Activated naive CD8-positive, alpha-beta T cell (primary cell): ENCODE measurements around the gene MEF2C.

Experiments
- H3K27ac Mint-ChIP-seq: one replicate; pipeline ENCODE4 v1.8.0; 2021; ENCODE audit warnings: mixed read lengths
- H3K27me3 Mint-ChIP-seq: one replicate; pipeline ENCODE4 v1.8.0; 2021; ENCODE audit warnings: mixed read lengths
- H3K36me3 Mint-ChIP-seq: one replicate; pipeline ENCODE4 v1.8.0; 2021; ENCODE audit warnings: mixed read lengths
- H3K4me1 Mint-ChIP-seq: one replicate; pipeline ENCODE4 v1.8.0; 2021; ENCODE audit warnings: low read depth, mixed read lengths
- H3K4me3 Mint-ChIP-seq: one replicate; pipeline ENCODE4 v1.8.0; 2021; ENCODE audit warnings: mild to moderate bottlenecking, mixed read lengths
- H3K9me3 Mint-ChIP-seq: one replicate; pipeline ENCODE4 v1.8.0; 2021; ENCODE audit warnings: low read depth, mixed read lengths

The MEF2C gene

DNA sequence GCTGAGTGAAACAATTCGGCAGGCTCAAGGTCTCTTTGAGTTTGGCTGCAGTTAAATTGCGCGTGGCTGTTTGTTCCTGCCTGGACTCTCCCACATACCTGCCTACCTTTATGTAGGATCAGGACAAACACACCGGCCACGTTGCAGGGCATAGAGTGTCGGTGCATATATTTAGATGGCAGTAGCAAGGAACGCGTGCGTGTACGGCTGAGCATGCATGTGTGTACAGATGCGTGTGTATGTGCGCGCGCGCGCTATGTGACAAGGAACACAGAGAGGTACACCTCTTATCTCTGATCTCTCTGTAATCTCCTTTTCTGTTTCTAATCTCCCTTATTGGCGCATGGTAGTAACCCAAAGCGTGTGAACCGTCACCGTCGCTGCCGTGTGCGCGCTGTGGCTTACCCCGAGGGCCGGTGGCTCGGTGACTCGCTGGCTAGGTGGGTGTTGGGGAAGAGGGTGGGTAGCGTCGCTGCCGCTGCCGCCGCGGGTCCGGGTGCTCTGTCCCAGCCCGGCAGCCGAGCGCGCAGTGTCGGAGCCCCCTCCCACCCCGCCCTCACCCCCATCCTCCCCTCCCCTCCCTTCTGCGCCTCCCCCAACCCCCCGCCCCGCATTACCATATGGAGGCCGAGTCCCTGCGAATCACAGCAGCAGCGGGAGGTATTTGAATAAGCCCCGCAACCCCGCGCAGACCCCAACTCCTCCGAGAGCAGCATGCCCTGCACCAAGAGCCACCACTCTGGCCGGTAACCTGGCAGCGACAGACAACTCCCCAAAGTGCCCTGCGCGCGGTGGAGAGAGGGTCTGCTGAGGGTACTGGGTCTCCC, 204.8 kb downstream of the MEF2C start:
- Mint-ChIP-seq H3K4me1 (peaks cover 28% of the 10 kb centered on the region), H3K4me3 (peak overlapping the region; percentile 20), H3K27ac (no peak overlapping the region), H3K27me3 (peaks cover 56% of the 10 kb centered on the region), H3K9me3 (peaks cover 13% of the 10 kb centered on the region), H3K36me3 (peaks cover 5% of the 10 kb centered on the region)

DNA sequence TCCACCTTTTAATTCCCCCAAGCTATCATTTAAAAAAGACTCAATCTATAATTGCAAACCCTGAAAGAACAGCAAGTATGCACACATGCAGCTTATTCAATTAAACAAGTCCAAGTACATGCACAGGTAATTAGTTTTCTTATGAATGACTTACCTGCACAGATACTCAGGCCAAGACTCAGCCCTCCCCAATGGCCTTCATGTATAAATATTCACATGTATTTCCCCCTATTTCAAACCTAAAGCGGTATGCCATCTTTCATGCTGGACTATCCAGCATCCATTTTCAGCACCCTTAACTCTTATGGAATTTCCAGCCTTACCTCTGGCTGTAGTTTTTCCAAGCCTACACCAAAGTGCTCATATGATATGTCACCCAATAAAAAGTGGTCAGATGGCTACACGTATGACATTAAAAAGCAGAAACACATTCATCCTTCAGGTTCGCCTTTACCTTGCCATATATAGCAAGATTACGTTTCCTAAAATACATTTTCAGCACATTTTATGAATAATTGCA, 205.5 kb downstream of the MEF2C start:
- Mint-ChIP-seq H3K4me1 (peaks cover 28% of the 10 kb centered on the region), H3K36me3 (peaks cover 5% of the 10 kb centered on the region), H3K9me3 (peaks cover 13% of the 10 kb centered on the region), H3K27me3 (peaks cover 53% of the 10 kb centered on the region), H3K4me3 (no peak overlapping the region), H3K27ac (no peak overlapping the region)

DNA sequence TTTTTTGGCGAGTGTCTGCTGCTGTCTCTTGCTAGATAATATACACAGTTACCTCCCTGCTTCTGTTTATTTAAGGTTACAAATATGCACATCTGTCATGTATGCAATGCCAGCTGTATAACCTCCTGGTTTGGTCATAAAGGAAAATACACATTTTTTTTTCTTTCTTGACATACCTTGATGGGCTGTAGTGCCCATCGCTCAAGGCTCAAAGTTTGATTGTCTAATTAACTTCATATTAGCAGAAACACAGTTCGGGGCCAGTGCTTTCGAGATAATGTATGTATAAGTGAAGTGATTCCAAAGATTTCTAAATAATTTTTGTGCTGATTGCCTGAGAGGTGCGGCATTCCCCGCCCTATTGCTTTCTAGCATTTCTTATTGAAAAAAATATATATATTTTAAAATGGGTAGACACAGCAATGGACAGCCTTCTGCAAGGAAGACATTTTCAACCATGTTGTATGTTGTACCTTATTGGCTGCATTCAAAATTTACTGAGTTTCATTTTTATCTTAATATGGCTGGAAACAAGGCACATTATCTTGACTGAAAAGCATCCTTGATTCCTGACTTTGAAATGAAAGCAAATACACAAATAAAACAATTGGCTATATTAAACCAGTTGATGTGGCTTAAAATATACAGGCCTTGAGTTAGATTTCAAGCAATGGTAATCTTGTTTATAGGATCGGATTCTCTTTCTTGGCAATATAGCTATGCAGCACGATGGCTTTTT, 206.2 kb downstream of the MEF2C start:
- H3K27me3 Mint-ChIP-seq: peaks cover 57% of the 10 kb centered on the region
- peak overlapping the region; percentile 62 for H3K4me3 Mint-ChIP-seq
- peaks cover 5% of the 10 kb centered on the region for H3K36me3 Mint-ChIP-seq
- peak overlapping the region; percentile 46 for H3K27ac Mint-ChIP-seq
- peaks cover 13% of the 10 kb centered on the region for H3K9me3 Mint-ChIP-seq
- peaks cover 28% of the 10 kb centered on the region for H3K4me1 Mint-ChIP-seq

DNA sequence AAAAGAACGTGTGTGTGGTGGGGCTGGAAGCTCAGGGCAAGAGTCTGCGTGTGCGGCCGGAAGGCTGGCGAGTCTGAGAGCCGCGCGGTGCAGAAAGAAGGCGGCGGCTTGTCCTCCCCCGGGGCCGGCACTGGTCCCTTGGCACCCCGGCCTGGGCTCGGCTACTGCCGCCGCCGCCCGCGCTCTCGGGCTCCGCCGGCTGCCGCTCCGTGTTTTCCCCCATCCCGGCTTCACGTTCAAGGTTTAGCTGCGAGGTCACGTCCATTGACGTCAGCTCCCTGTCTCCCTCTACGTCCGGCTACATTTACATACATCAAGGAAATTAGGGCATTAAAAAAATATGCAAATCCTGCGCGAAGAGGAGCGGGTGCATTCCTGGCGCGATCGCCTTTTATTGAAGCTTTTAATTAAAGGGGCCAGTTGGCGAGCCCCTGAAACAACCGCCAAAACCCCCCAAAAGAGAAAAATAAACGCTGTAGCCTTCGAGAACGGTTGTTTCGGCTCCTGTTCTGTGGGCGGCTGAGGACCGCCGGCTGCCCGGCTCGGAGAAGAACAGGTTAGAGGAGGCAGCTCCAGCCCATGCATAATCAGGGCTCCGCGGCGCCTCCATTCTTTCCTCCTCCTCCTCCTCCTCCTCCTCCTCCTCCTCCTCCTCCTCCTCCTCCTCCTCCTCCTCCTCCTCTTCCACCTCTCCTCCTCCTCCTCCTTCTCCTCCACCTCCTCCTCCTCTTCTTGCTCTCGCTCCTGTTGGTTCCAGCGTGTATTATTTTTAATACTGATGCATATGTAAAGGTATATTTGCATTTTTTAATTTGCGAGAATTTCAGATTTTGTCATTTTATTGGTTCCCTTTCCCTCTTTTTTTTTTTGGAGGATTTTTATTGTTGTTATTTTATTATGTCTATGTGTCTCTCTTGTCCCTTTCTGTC, 207.0 kb downstream of the MEF2C start:
- Mint-ChIP-seq H3K36me3 (peaks cover 5% of the 10 kb centered on the region), H3K4me3 (peak overlapping the region; percentile 83), H3K4me1 (peaks cover 28% of the 10 kb centered on the region), H3K27me3 (peaks cover 58% of the 10 kb centered on the region), H3K9me3 (peaks cover 13% of the 10 kb centered on the region), H3K27ac (peak overlapping the region; percentile 46)

DNA sequence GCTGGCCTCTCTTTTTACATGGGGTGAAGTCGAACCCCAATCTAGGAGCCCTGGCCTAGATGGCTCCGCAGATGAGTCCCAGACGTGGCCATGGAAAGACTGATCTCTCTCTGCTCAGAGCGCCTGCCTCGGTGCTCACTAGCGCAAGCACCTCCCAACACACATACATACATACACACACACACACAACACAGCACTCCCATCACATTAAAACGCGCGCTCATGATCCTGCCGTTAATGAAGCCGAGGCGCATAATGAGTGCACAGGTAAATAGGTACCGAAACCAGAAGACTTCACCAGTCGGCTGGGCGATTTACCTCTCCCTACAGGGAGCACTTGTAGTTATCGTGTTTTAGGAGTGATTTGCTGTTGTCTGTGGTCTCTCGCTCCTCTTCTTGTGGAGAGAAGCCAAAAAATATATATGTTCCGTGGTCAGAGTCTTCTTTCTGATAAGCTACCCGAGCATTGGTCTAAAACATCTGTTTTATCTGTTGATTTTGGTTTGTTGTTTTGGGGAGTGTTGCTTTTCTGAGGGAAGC, 207.7 kb downstream of the MEF2C start:
- H3K27ac Mint-ChIP-seq: peak overlapping the region; percentile 55
- H3K27me3 Mint-ChIP-seq: peaks cover 59% of the 10 kb centered on the region

DNA sequence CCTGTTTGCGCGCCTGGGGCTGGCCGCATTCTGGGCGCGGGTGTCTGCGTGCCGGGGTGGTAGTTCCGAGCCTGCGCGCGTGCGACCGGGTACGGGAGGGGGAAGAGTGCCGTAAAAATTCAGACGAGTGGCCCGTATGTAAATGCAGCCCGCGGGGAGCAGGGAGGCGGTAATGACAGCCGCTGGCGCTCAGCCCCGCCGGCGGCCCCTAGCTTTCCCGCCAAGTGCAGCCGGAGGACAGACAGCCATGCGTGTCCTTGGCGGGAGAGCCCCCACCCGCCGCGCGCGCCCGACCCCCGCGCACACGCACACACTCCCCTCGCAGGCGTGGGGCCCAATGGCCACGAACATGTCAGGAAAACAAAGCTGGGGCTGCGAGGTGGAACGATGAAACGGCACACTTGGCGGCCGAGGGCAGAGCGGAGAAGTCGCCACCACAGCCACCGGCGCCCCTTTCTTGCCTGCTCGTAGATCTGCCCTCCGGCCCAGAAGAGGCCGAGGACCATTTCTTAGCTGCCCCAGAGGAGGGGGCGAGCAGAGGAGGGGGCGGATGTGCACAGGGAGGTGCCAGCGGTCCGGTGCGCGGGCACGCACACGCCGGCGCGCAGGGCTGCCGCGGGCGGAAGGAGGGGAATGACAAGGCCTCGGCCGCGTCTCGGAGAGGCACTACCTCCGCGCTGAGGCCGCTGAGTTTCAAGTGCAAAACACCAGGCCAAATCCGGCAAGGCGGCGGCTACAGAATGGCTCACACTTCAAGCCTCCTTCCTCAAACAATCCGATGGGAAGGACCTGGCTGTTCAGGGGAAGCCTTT, 208.4 kb downstream of the MEF2C start:
- peaks cover 25% of the 10 kb centered on the region for H3K4me1 Mint-ChIP-seq
- no peak overlapping the region for H3K27ac Mint-ChIP-seq
- peaks cover 64% of the 10 kb centered on the region for H3K27me3 Mint-ChIP-seq

More for the DNA sequence above, 207.7 kb downstream of the MEF2C start:
- Mint-ChIP-seq H3K9me3 (peaks cover 13% of the 10 kb centered on the region), H3K4me1 (peaks cover 26% of the 10 kb centered on the region), H3K4me3 (peak overlapping the region; percentile 83), H3K36me3 (peaks cover 5% of the 10 kb centered on the region)

DNA sequence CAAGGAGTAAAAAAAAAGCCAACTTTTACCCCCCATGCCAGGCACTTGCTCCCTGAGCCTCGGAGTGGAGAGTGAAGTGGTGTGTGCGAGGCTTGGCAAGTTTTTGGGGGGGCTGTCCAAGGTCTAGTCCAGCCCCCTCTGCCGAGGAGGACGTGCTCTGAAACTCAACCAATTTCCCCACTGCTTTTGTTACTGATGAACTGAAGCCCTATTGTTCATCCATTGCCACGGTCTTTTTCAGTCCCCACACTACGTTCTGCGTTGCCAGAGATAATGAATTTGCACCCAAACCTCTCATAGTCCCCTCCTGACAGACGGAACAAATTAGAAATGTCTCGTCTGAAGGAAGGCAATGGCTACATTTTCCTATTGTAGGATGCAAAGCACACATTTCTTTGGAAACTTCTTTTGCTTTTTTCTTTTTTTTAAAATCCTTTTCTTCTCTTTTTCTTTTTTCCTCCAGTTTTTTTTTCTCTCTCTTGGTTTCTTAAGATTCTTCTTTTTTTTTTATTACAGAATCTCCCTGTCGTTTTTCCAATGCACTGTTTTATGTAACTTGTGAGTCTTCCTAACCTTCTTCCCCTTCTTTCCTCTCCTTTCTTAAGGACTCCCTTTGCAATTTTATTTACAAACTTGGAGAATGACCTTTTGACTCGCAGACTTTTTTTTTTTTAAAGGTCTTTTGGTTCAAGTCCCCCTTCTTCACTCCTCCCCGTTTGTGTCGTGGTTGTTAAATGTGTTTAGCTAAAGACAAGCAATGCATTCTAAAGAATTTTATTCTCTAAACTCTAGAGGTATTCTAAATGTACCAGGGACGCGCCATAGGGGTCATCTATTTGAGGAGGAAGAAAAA, 209.5 kb downstream of the MEF2C start:
- peaks cover 22% of the 10 kb centered on the region for H3K4me1 Mint-ChIP-seq
- H3K27me3 Mint-ChIP-seq: peaks cover 64% of the 10 kb centered on the region
- peak overlapping the region; percentile 76 for H3K4me3 Mint-ChIP-seq
- H3K27ac Mint-ChIP-seq: no peak overlapping the region
- H3K9me3 Mint-ChIP-seq: peaks cover 19% of the 10 kb centered on the region
- H3K36me3 Mint-ChIP-seq: peaks cover 2% of the 10 kb centered on the region

More for the DNA sequence above, 208.4 kb downstream of the MEF2C start:
- Mint-ChIP-seq H3K36me3 (peaks cover 5% of the 10 kb centered on the region), H3K4me3 (peak overlapping the region; percentile 83), H3K9me3 (peaks cover 19% of the 10 kb centered on the region)

DNA sequence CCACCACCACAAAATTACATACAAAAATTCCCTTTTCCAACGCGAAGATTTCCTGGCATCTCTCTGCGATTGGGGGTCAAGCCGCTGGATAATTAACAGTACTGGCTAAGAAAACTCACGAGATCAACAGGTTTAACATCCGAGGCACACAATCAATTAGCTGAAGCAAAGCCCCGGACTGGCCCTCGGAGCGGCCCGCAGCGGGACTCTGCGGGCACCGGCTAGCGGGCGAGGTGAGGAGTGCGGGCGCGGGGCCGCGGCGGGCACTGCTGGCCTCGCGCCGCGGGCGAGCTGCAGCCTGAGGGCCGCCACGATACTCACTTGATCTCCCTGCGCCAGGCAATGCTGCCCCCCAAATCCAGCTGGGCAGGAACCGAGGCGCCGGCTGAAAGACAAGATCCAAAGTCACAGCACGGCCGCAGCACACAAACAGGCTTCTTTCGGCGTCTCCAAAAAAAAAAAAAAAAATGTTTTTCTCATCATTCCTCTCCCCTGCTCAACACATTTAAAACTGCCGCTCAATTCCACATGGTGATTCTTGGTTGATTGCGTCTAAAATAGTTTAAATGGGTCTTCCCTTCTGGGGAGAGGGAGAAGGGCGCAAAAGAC, 210.2 kb downstream of the MEF2C start:
- Mint-ChIP-seq H3K4me3 (no peak overlapping the region), H3K27me3 (peaks cover 66% of the 10 kb centered on the region), H3K4me1 (peaks cover 26% of the 10 kb centered on the region), H3K36me3 (peaks cover 2% of the 10 kb centered on the region), H3K9me3 (peaks cover 21% of the 10 kb centered on the region), H3K27ac (no peak overlapping the region)

DNA sequence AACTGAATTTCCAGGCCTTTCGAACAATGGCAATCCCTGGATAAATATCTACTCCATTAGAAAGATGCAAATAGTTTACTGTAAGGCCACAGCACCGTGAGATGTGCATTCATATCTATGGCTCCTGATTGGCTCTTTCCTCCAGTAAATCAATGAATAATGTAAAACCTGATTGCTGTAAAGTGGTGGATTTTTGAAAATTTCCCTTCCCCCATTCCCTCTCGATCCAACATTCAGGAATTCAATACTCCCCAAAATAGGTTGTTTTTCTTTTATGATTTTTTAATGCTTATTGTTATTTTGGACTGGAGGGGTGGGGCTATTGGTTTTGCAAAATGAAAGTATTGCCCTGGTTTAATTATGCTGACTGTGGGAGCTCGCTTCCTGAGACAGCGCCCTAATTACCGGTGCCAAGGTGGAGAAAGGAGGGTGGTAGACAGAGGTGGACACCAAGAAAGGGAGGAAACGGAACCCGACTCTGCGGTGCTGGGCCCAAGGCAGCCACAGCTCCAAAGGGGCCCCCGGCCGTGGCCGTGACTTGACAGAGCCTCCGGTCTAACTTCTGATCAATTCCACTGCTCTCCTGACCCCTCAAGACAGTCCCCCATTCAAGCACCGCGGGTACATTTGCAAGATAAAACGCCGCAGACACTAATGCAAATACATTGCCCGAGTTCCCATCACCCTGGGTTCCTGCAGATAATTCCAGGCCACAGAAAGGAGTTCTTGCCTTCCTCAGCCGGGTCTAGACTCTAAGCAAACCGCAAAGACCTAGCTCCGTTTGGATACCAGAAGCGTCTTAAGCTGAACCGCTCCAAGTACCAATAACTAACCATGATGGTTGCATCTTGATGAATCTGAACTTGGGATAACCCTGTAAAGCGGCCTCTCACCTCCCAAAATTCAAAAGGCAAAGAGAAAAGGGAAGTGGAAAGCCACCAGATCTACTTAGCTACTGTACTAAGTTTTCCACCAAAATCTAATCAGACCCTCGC, 211.2 kb downstream of the MEF2C start:
- Mint-ChIP-seq H3K9me3 (peaks cover 21% of the 10 kb centered on the region), H3K4me1 (peaks cover 32% of the 10 kb centered on the region), H3K27ac (no peak overlapping the region), H3K36me3 (peaks cover 2% of the 10 kb centered on the region), H3K27me3 (peaks cover 65% of the 10 kb centered on the region), H3K4me3 (no peak overlapping the region)

DNA sequence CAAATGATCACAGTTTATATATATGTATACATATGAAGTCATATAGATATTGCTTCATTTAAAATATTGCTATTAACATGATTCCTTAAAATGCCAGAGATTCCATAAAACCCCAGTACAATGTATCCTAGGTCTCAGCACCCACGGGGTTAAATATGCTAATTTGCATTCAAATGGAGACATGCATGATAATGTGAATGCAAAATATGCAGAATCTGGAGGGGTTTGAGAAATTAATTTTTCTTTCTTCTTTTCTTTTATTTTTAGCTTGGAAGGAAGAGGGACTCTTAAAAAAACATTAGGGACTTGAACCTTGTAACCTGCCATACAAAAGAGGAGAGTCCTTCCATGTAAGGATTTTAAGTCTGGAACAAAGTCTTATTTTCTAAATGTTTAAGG, 211.9 kb downstream of the MEF2C start:
- Mint-ChIP-seq H3K4me1 (peaks cover 35% of the 10 kb centered on the region), H3K9me3 (peaks cover 18% of the 10 kb centered on the region), H3K27me3 (peaks cover 68% of the 10 kb centered on the region), H3K27ac (no peak overlapping the region), H3K36me3 (no peaks in the 10 kb centered on the region), H3K4me3 (no peak overlapping the region)

DNA sequence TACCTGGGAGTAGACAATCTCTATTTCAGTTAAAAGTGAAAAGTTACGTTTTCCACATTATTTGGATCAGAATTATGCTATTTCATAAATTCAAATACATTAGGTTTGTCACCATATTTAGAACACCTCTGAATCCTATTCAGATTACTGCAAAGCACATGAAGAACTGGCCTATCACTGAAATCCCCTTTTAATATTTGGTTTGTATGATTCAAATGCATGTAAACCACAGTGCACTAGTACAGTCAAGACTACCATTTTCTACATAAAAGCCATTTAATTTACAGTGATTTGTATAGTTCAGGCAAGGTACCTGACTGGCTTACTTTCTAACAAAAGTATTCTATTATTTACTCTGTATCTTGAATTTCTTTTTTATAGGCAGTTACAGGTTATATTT, 212.5 kb downstream of the MEF2C start:
- Mint-ChIP-seq H3K4me3 (no peak overlapping the region), H3K4me1 (peaks cover 37% of the 10 kb centered on the region), H3K36me3 (no peaks in the 10 kb centered on the region), H3K27ac (no peak overlapping the region), H3K27me3 (peaks cover 71% of the 10 kb centered on the region), H3K9me3 (peaks cover 18% of the 10 kb centered on the region)
